Upper lobe of right lung (tissue), 1 donor: Measurements from ENCODE around the gene AMN. TPM values are rescaled to one million over a fixed set of nuclear protein-coding genes. Genes with fewer than 3 reads are reported as not detected.

Experiments
- ATAC-seq: fragments of 200-7000 bp; cut with Tn5 transposase; one replicate; pipeline ENCODE4 v1.9.1; 2020; ENCODE audit warnings: mild to moderate bottlenecking, moderate library complexity
- DNase-seq: peaks from one replicate; pipeline ENCODE4 v3.0.0-alpha.2; 2020
- H3K27ac ChIP-seq: fragments of 200-600 bp; one replicate; pipeline ENCODE4 v1.8.0; 2022
- H3K27me3 ChIP-seq: fragments of 200-600 bp; one replicate; pipeline ENCODE4 v1.8.0; 2022; ENCODE audit warnings: mild to moderate bottlenecking
- H3K36me3 ChIP-seq: fragments of 200-600 bp; one replicate; pipeline ENCODE4 v1.8.0; 2022
- H3K4me1 ChIP-seq: fragments of 200-600 bp; one replicate; pipeline ENCODE4 v1.8.0; 2022
- H3K4me3 ChIP-seq: fragments of 200-600 bp; one replicate; pipeline ENCODE4 v1.8.0; 2022; ENCODE audit warnings: mild to moderate bottlenecking
- H3K9me3 ChIP-seq: fragments of 200-600 bp; one replicate; pipeline ENCODE4 v1.8.0; 2022
- CTCF ChIP-seq: fragments of 200-600 bp; IDR thresholded peaks from one replicate; pipeline ENCODE4 v1.8.0; 2022; ENCODE audit warnings: antibody characterized with exemption
- intact Hi-C: fragments of 100-400 bp; cut with DNase I; formaldehyde crosslinking; loops from one replicate; pipeline ENCODE4 v1.11.0; 2022
- total RNA-seq: library from RNA; stranded (reverse); fragmentation: NEBNext Ultra II Directional; extraction: Animal tissue kit (Norgen Biotek cat#: 25700); gene quantifications from one replicate; pipeline ENCODE4 v1.2.1, GENCODE V29; 2021
- donor health status: DM: no; HTN: yes; CAD: no; lungs with severe emphysema.

The AMN gene
- total RNA-seq, 1 donor from 2014 or later, result 19.8 TPM

- H3K4me1 ChIP-seq, result no peaks in the 10 kb centered on the region
- no peak for ATAC-seq
- H3K27me3 ChIP-seq, result no peaks in the 10 kb centered on the region
- TF ChIP-seq CTCF, result no peak
- H3K9me3 ChIP-seq, result no peaks in the 10 kb centered on the region
- intact Hi-C loops, result no loop called here
- H3K4me3 ChIP-seq, result no peak overlapping the region
- no peak overlapping the region for H3K27ac ChIP-seq
- H3K36me3 ChIP-seq, result peaks cover 29% of the 10 kb centered on the region
- no peak for DNase-seq
Measured at GRCh38 chr14:102901633-102902032, 20.8 kb upstream of the AMN start.

GRCh38 chr14:102902086-102902485 is 20.4 kb upstream of the AMN start:
- Histone ChIP-seq H3K9me3 (no peaks in the 10 kb centered on the region), H3K4me1 (no peaks in the 10 kb centered on the region), H3K36me3 (peaks cover 34% of the 10 kb centered on the region), H3K27me3 (no peaks in the 10 kb centered on the region), H3K4me3 (no peak overlapping the region), H3K27ac (no peak overlapping the region)
- DNase-seq (peak; percentile 61), ATAC-seq (no peak)
- intact Hi-C loops, result no loop called here
- no peak for TF ChIP-seq CTCF

- Histone ChIP-seq H3K9me3 (no peaks in the 10 kb centered on the region), H3K4me1 (no peaks in the 10 kb centered on the region), H3K27me3 (no peaks in the 10 kb centered on the region), H3K4me3 (no peak overlapping the region), H3K27ac (no peak overlapping the region), H3K36me3 (peaks cover 38% of the 10 kb centered on the region)
- no peak for ATAC-seq
- intact Hi-C loops, result no loop called here
- peak; percentile 60 for DNase-seq
- TF ChIP-seq CTCF, result no peak
Measured at GRCh38 chr14:102902523-102903247, 19.8 kb upstream of the AMN start.

- Histone ChIP-seq H3K4me1 (no peaks in the 10 kb centered on the region), H3K27ac (no peak overlapping the region), H3K36me3 (peaks cover 38% of the 10 kb centered on the region), H3K27me3 (no peaks in the 10 kb centered on the region), H3K4me3 (no peak overlapping the region), H3K9me3 (no peaks in the 10 kb centered on the region)
- ATAC-seq (peak; percentile 7), DNase-seq (peak; percentile 61)
- intact Hi-C loops, result no loop called here
- no peak for TF ChIP-seq CTCF
Measured at GRCh38 chr14:102903248-102903888, 19.1 kb upstream of the AMN start.

- Histone ChIP-seq H3K36me3 (peaks cover 38% of the 10 kb centered on the region), H3K27me3 (no peaks in the 10 kb centered on the region), H3K4me1 (no peaks in the 10 kb centered on the region), H3K27ac (no peak overlapping the region), H3K9me3 (no peaks in the 10 kb centered on the region), H3K4me3 (no peak overlapping the region)
- ATAC-seq (no peak), DNase-seq (no peak)
- intact Hi-C loops, result no loop called here
- TF ChIP-seq CTCF, result no peak
Measured at GRCh38 chr14:102903889-102904512, 18.5 kb upstream of the AMN start.
